Panc1 (cell line): Measurements from ENCODE around the gene RBFOX1. TPM values are rescaled to one million over a fixed set of nuclear protein-coding genes. Genes with fewer than 3 reads are reported as not detected.

Experiments
- ATAC-seq: fragments of 200-7000 bp; cut with Tn5 transposase; 2 replicates; pipeline ENCODE4 v1.9.1; 2020; ENCODE audit warnings: mild to moderate bottlenecking, moderate library complexity
- BruUV-seq: library from RNA; stranded (reverse); fragments of 400-500 nt; replicated peaks from 2 replicates; lab custom pipeline; 2021; lab: Mats Ljungman, UMichigan
- CTCF ChIA-PET: fragments of 300-600 bp; sonication (Branson Sonifier 250); formaldehyde crosslinking; loops from one replicate; lab custom pipeline; 2022; ENCODE audit warnings: antibody characterized with exemption; lab: Charles Lee
- POLR2A ChIA-PET: fragments of 300-600 bp; sonication (Branson Sonifier 250); formaldehyde crosslinking; loops from one replicate; lab custom pipeline; 2022; ENCODE audit warnings: antibody characterized with exemption; lab: Charles Lee
- DNase-seq: peaks from one replicate; pipeline ENCODE4 v3.0.0-alpha.2; 2010; ENCODE audit warnings: low read depth, low spot score
- H3K27ac ChIP-seq: 2 replicates; pipeline ENCODE4 v1.5.1; 2011; ENCODE audit warnings: mild to moderate bottlenecking, low read length, inconsistent platforms
- H3K27me3 ChIP-seq: fragments of 200-500 bp; sonication (Bioruptor generic); 2 replicates; pipeline ENCODE4 v1.6.0; 2014; ENCODE audit warnings: low read length, inconsistent platforms; ENCODE audit not compliant: control insufficient read depth, insufficient read depth
- H3K36me3 ChIP-seq: fragments of 200-500 bp; sonication (Bioruptor generic); 2 replicates; pipeline ENCODE4 v1.5.1; 2014; ENCODE audit warnings: inconsistent platforms, mild to moderate bottlenecking, low read length, moderate library complexity; ENCODE audit not compliant: control insufficient read depth, insufficient read depth
- H3K4me1 ChIP-seq: 2 replicates; pipeline ENCODE4 v1.5.1; 2011; ENCODE audit warnings: inconsistent platforms, mild to moderate bottlenecking, low read length, moderate library complexity; ENCODE audit not compliant: control insufficient read depth, insufficient read depth
- H3K4me3 ChIP-seq, 2 experiments: 2 replicates each; pipeline ENCODE4 v1.5.1; 2011 to 2012; ENCODE audit warnings: low read depth in 2 of 2, low read length in 2 of 2, mild to moderate bottlenecking in 2 of 2, inconsistent platforms in 1 of 2, moderate library complexity in 1 of 2
- H3K9me3 ChIP-seq: fragments of 200-500 bp; sonication (Bioruptor generic); 2 replicates; pipeline ENCODE4 v1.5.1; 2014; ENCODE audit warnings: low read depth, mild to moderate bottlenecking, inconsistent platforms, low read length, moderate library complexity; ENCODE audit not compliant: control insufficient read depth, insufficient read depth
- CTCF ChIP-seq: fragments of 450-650 bp; IDR thresholded peaks from 2 replicates; pipeline ENCODE4 v1.5.1; 2017; ENCODE audit warnings: mild to moderate bottlenecking
- POLR2AphosphoS5 ChIP-seq: IDR thresholded peaks from 2 replicates; pipeline ENCODE4 v1.6.1; 2012; ENCODE audit warnings: mild to moderate bottlenecking, low read depth, low read length, moderate library complexity
- REST ChIP-seq, 2 experiments: IDR thresholded peaks; 2 replicates each; pipeline ENCODE4 v1.6.1; 2011 to 2012; ENCODE audit warnings: low read depth in 2 of 2, control low read depth in 1 of 2, low read length in 1 of 2, mild to moderate bottlenecking in 1 of 2, moderate library complexity in 1 of 2; ENCODE audit not compliant: insufficient read depth in 1 of 2
- SIN3A ChIP-seq: IDR thresholded peaks from 2 replicates; pipeline ENCODE4 v1.6.1; 2012; ENCODE audit warnings: low read depth, mild to moderate bottlenecking, low read length, moderate library complexity, borderline replicate concordance; ENCODE audit not compliant: insufficient read depth
- TCF7L2 ChIP-seq: IDR thresholded peaks from 2 replicates; pipeline ENCODE4 v1.6.1; 2011; ENCODE audit warnings: mild to moderate bottlenecking, low read depth, low read length, inconsistent platforms
- in situ Hi-C: cut with HindIII; loops from 2 replicates; pipeline ENCODE4 v1.10.0; 2016; ENCODE audit warnings: low sequenced_read_pairs, low pct_unique_long_range_greater_than_20kb
- intact Hi-C: fragments of 100-400 bp; cut with micrococcal nuclease; formaldehyde crosslinking; loops from one replicate; pipeline ENCODE4 v1.10.0; 2022; ENCODE audit not compliant: unreplicated experiment
- total RNA-seq: library from RNA; stranded (reverse); gene quantifications from one replicate; pipeline ENCODE4 v1.2.1, GENCODE V29; 2021; ENCODE audit not compliant: unreplicated experiment

Gene RBFOX1
- total RNA-seq, 1 experiment from 2014 or later, result not detected

- POLR2A ChIA-PET, result interaction anchor here (0.5 kb wide), 1 partner anchor 120 kb away, joined by 3 read pairs; no protein-coding TSS in a partner anchor
- ATAC-seq, result no peak
- in situ Hi-C loops, result no loop called here
These were observed 88.2 kb downstream of the RBFOX1 start for GRCh38 chr16:7420843-7421242.

GRCh38 chr16:7421578-7421977, 88.9 kb downstream of the RBFOX1 start:
- no TSS peak for BruUV-seq
- in situ Hi-C loops, result no loop called here
- CTCF ChIA-PET, result no interaction called here

More at GRCh38 chr16:7420843-7421242, 88.2 kb downstream of the RBFOX1 start:
- Histone ChIP-seq H3K4me3 (no peak overlapping the region), H3K36me3 (no peaks in the 10 kb centered on the region), H3K9me3 (no peaks in the 10 kb centered on the region), H3K4me1 (no peaks in the 10 kb centered on the region), H3K27ac (no peak overlapping the region), H3K27me3 (peaks cover 2% of the 10 kb centered on the region; the same call in 1 of the 2 replicates)
- intact Hi-C loops, result no loop called here
- no TSS peak for BruUV-seq
- no peak for TF ChIP-seq SIN3A
- no peak for TF ChIP-seq POLR2AphosphoS5
- no peak for TF ChIP-seq CTCF
- TF ChIP-seq TCF7L2, result no peak
- TF ChIP-seq REST (IDR thresholded peaks at IDR 0.05; ENCODE audit: insufficient read depth in 1 of 2, low read depth in 2 of 2, low read length in 1 of 2), result no peak
- no peak for DNase-seq
- CTCF ChIA-PET, result no interaction called here

More at GRCh38 chr16:7421578-7421977, 88.9 kb downstream of the RBFOX1 start:
- ATAC-seq (no peak), DNase-seq (no peak)
- intact Hi-C loops, result no loop called here
- Histone ChIP-seq H3K9me3 (no peaks in the 10 kb centered on the region), H3K4me3 (no peak overlapping the region), H3K27me3 (peaks cover 2% of the 10 kb centered on the region; the same call in 1 of the 2 replicates), H3K27ac (no peak overlapping the region), H3K4me1 (no peaks in the 10 kb centered on the region), H3K36me3 (no peaks in the 10 kb centered on the region)
- TF ChIP-seq REST (IDR thresholded peaks at IDR 0.05; ENCODE audit: insufficient read depth in 1 of 2, low read depth in 2 of 2, low read length in 1 of 2), result no peak
- TF ChIP-seq POLR2AphosphoS5, result no peak
- TF ChIP-seq CTCF, result no peak
- no peak for TF ChIP-seq SIN3A
- POLR2A ChIA-PET, result interaction anchor here (0.5 kb wide), 1 partner anchor 119 kb away, joined by 3 read pairs; no protein-coding TSS in a partner anchor
